Small intestine (tissue), 7 donors: ENCODE measurements around the gene MRM2. TPM values are rescaled to one million over a fixed set of nuclear protein-coding genes. Genes with fewer than 3 reads are reported as not detected.

Source experiments
- DNase-seq, 2 donors: peaks; one replicate each; pipeline versions ENCODE4 v3.0.0 to v3.0.0-alpha.2; 2013
- FAIRE-seq: peaks from 2 replicates; lab custom pipeline; 2012; peaks lifted over from hg19 to GRCh38; lab: Jason Lieb, UNC
- H3K27ac ChIP-seq, 3 donors: one replicate each; pipeline ENCODE4 v1.5.1; 2013; ENCODE audit warnings: low read length in 2 of 3, mild to moderate bottlenecking in 2 of 3, control low read depth in 1 of 3, inconsistent platforms in 1 of 3, low read depth in 1 of 3, moderate library complexity in 1 of 3
- H3K27me3 ChIP-seq, 3 donors: one replicate each; pipeline ENCODE4 v1.6.1; 2013; ENCODE audit warnings: low read length in 3 of 3, inconsistent platforms in 1 of 3; ENCODE audit not compliant: control insufficient read depth in 3 of 3, insufficient read depth in 3 of 3
- H3K36me3 ChIP-seq, 3 donors: one replicate each; pipeline ENCODE4 v1.6.1; 2013; ENCODE audit warnings: low read length in 3 of 3, inconsistent platforms in 1 of 3, low read depth in 1 of 3, mild to moderate bottlenecking in 1 of 3, moderate library complexity in 1 of 3; ENCODE audit not compliant: control insufficient read depth in 3 of 3, insufficient read depth in 2 of 3
- H3K4me1 ChIP-seq, 3 donors: one replicate each; pipeline ENCODE4 v1.6.1; 2013; ENCODE audit warnings: low read length in 2 of 3, inconsistent platforms in 1 of 3, low read depth in 1 of 3, mild to moderate bottlenecking in 1 of 3, moderate library complexity in 1 of 3; ENCODE audit not compliant: control insufficient read depth in 3 of 3, insufficient read depth in 2 of 3
- H3K4me3 ChIP-seq, 3 donors: one replicate each; pipeline ENCODE4 v1.5.1; 2013; ENCODE audit warnings: low read length in 3 of 3, control low read depth in 1 of 3, inconsistent platforms in 1 of 3, low read depth in 1 of 3, mild to moderate bottlenecking in 1 of 3, moderate library complexity in 1 of 3
- H3K9me3 ChIP-seq, 2 donors: one replicate each; pipeline ENCODE4 v1.6.1; 2013; ENCODE audit warnings: low read depth in 1 of 2, low read length in 1 of 2; ENCODE audit not compliant: control insufficient read depth in 2 of 2, insufficient read depth in 1 of 2
- WGBS, 3 donors: extraction: QIAGEN DNeasy Blood & Tissue Kit; methylation state at CpG; one replicate each; pipeline ENCODE4 v1.1.7; 2013; 5-methylcytosine and 5-hydroxymethylcytosine counted together
- polyA plus RNA-seq, 4 donors: library from polyadenylated mRNA; stranded (reverse) in 3 of 4; unstranded in 1 of 4; fragments of 200-250 nt in 3 of 4; fragments of 120-200 nt in 1 of 4; gene quantifications; one replicate each; pipeline versions ENCODE4 v1.2.1 to v1.2.3, GENCODE V29; 2013
- donor health status: healthy with polysubstance abuse.
- donor health status: control.
- donor health status: control.
- donor health status: Bipolar disorder and iron deficiency.
- donor health status: healthy.

Gene MRM2
- polyA plus RNA-seq, 4 donors: 13.5 to 27.8 (median 20.4) TPM

DNA sequence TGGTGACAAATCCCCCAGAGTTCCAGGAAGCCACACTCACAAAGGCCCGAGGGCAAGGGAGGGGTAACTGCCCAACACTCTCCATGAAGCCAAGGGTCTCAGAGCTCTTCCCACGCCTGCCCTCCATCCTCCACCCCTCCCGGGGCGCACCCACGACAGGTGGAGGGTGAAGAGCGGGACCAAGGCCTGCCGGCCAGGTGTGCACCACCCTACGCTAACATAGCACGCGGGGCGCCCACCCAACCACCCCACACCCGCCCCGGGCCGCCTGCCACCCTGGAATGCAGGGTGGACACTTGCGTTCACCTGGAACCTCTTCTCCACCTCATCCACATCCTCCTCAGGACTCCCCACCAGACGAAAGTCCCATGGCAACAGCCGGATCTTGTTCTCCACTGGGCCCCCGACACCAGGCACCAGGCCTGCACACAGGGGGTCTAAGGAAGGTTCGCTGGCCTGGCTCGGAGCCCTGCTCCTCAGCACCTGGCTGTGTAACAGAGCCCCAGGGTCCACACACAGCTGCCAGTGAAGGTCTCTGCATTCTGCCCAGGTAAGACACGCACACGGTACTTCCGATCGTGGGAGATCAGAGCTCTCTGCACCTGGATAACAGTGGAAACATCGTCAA, 41.9 kb downstream of the MRM2 start:
- H3K36me3 ChIP-seq: peaks cover 0 to 84% (median 9%) of the 10 kb centered on the region in 3 donors
- 93 to 96% (median 95%) methylated on average over 22 to 25 of the region's 25 CpGs for WGBS, 3 donors
- no peak for DNase-seq
- H3K4me1 ChIP-seq: no peaks in the 10 kb centered on the region
- H3K27me3 ChIP-seq: no peaks in the 10 kb centered on the region
- H3K4me3 ChIP-seq: no peak overlapping the region
- FAIRE-seq: no peak
- H3K27ac ChIP-seq: no peak overlapping the region
- peaks cover 2 to 15% of the 10 kb centered on the region in 2 donors for H3K9me3 ChIP-seq

DNA sequence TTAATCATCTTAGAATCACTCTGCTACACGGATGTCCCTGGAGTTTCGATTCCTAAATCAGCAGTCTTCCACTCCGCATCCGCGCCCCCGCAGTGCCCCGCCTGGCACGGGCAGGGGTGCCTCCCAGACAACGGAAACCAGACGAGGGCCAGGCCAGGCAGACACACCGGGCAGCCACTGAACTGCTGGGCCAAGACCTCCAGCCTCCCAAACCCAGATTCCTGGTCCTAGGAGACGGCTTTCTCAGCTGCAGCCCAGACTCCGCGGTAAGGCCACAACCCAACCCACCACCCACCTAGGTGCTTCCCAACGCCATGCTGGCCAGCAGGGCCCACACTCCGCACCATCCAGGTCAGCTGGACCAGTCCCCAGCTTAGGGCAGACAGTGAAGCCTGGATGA, 42.5 kb downstream of the MRM2 start:
- no peak for FAIRE-seq
- no peak overlapping the region for H3K27ac ChIP-seq
- no peak for DNase-seq

DNA sequence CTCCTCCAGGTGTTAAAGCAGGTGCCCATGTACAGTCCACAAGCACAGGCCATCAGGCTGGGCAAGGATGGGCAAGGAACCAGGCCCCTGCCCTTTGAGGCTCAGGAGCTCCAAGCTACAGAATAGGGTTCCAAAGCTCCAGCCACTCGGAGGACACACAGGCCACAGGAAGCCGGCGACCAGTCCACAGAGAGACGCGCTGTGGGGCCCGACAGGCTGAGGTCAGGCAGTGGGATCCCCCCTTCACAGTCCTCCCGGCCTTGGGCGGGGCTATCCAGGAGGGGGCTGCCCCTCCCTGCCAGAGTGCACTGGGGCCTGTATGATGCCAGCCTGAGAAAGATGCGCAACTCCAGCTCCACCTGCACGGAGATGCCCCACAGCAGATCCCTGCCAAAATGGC, 43.2 kb downstream of the MRM2 start:
- H3K9me3 ChIP-seq: peaks cover 2 to 15% of the 10 kb centered on the region in 2 donors
- peaks cover 0 to 77% (median 9%) of the 10 kb centered on the region in 3 donors for H3K36me3 ChIP-seq
- DNase-seq: no peak
- no peak for FAIRE-seq
- no peaks in the 10 kb centered on the region for H3K4me1 ChIP-seq
- H3K27me3 ChIP-seq: no peaks in the 10 kb centered on the region
- no peak overlapping the region for H3K27ac ChIP-seq
- no peak overlapping the region for H3K4me3 ChIP-seq
- WGBS, 3 donors: 91 to 97% (median 93%) methylated on average over 10 of the region's 10 CpGs

More for the DNA sequence above, 42.5 kb downstream of the MRM2 start:
- Histone ChIP-seq H3K4me3 (no peak overlapping the region), H3K36me3 (peaks cover 0 to 81% (median 9%) of the 10 kb centered on the region in 3 donors), H3K4me1 (no peaks in the 10 kb centered on the region), H3K27me3 (no peaks in the 10 kb centered on the region), H3K9me3 (peaks cover 2 to 15% of the 10 kb centered on the region in 2 donors)
- 95 to 99% (median 97%) methylated on average over 16 of the region's 16 CpGs for WGBS, 3 donors

DNA sequence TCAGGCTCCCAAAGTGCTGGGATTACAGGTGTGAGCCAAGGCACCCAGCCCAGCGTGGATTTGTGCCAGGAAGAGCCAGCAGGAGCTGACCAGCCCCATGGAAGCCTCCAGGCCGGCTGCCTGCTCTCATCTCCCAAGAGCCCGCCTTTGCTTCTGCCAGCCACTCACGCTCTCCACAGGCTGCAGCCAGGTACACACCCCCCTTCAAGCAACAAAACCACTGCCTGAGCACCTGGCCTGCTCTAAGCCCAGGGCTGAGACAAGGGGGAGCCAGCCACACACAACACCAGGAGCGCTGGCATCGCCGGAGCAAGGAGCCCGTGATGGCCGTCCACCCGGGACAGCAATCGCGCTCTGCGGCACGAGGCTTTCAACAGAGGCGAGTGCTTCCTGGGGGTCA, 43.8 kb downstream of the MRM2 start:
- FAIRE-seq: no peak
- Histone ChIP-seq H3K36me3 (peaks cover 0 to 79% (median 9%) of the 10 kb centered on the region in 3 donors), H3K4me1 (no peaks in the 10 kb centered on the region), H3K9me3 (peaks cover 2 to 15% of the 10 kb centered on the region in 2 donors), H3K4me3 (no peak overlapping the region), H3K27me3 (no peaks in the 10 kb centered on the region), H3K27ac (no peak overlapping the region)
- WGBS, 3 donors: 95 to 97% (median 96%) methylated on average over 15 of the region's 15 CpGs
- no peak for DNase-seq

DNA sequence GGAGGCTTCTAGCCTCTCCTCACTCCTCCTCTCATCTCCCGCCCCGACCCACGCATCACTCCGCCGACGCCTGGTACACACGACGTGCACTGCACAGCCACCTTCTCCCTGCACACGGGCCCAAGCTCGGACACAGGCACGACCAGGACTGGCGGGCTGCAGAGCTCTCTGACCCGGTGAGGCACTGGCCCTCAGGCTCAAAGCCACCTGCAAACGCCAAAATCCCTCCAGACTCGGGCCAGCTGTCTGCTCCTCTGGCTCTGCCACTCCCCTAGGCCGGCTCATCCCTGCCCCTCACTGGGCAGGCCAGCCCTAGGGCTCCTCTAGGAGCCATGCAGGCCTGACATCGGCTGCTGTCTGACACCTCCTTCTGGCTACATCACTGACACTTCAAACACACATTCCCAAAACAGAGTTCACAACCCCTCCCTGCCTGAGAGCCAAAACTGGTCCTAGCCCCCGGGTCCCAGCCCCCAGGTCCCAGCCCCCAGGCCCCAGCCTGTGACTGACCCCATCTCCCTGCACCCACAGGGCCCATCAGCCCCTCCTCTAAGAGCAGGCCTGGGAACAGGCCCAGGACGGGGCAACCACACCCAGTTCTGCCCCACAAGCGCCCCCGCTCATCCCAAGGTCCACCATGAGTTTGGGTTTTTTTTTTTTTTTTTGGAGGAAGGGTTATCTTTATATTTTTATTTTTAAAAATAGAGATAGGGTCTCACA, 44.4 kb downstream of the MRM2 start:
- peaks cover 0 to 78% (median 9%) of the 10 kb centered on the region in 3 donors for H3K36me3 ChIP-seq
- no peak for FAIRE-seq

DNA sequence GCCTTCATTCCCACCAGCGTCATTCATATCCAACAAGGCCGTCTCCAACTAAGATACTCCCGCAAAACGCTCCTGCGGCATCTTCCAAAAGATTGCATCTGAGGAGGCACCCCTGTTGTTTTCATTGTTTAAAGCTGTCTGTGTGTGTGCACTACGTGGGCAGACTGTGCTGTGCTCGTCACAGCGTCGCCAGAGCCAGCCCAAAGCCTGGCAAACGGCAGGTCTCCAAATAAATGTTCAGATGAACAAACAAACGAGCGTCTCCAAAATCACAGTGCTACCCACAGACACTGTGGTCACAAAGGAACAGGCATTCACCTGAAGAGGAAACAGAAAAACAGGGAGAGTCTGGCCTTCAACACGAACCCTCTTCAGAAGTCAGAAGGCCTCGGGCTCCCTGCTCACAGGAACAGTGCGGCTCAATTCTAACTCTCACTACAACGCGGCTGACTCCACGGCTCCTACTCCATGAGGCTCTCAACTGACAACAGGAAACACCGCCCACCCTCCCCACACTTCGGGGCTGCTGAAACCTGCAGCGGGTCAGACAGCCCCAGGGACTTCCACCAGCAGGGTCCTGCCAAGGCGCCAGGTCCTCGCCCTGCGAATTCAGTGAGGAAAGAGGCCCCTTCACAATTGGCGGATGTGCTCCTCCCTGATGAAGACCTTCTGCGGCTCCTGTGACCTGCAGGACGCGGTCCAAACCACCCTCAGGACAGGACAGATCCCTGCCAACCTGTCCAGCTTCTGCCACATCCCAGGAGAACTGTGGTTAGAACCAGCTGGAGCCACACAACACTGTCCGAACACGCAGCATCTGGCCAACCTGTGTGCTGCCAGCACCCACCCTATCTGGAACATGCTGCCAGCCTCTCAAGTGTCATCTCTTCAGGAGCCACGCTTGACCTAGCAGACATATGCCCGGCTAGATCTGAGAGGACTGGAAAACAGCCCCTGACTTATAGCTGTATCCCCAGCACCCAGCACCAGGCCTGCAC, 45.3 kb downstream of the MRM2 start:
- Histone ChIP-seq H3K4me1 (no peaks in the 10 kb centered on the region), H3K4me3 (no peak overlapping the region), H3K9me3 (peaks cover 2 to 15% of the 10 kb centered on the region in 2 donors), H3K36me3 (peaks cover 0 to 74% (median 9%) of the 10 kb centered on the region in 3 donors), H3K27me3 (no peaks in the 10 kb centered on the region), H3K27ac (no peak overlapping the region)
- WGBS, 3 donors: 87 to 93% (median 93%) methylated on average over 32 of the region's 32 CpGs
- DNase-seq (no peak), FAIRE-seq (no peak)

More for the DNA sequence above, 44.4 kb downstream of the MRM2 start:
- Histone ChIP-seq H3K4me1 (no peaks in the 10 kb centered on the region), H3K27ac (no peak overlapping the region), H3K9me3 (peaks cover 2 to 15% of the 10 kb centered on the region in 2 donors), H3K27me3 (no peaks in the 10 kb centered on the region), H3K4me3 (no peak overlapping the region)
- DNase-seq: no peak
- 90 to 95% (median 92%) methylated on average over 20 to 21 of the region's 21 CpGs for WGBS, 3 donors

GRCh38 chr7:2195400-2196246, 46.4 kb downstream of the MRM2 start:
- Histone ChIP-seq H3K4me1 (no peaks in the 10 kb centered on the region), H3K4me3 (no peak overlapping the region), H3K9me3 (peaks cover 2 to 15% of the 10 kb centered on the region in 2 donors), H3K27me3 (no peaks in the 10 kb centered on the region), H3K36me3 (peaks cover 0 to 64% (median 9%) of the 10 kb centered on the region in 3 donors), H3K27ac (no peak overlapping the region)
- no peak for DNase-seq
- no peak for FAIRE-seq
- WGBS, 3 donors: 94 to 97% (median 96%) methylated on average over 13 of the region's 13 CpGs
